Measurements from ENCODE around the gene CBLB.
A peak's percentile ranks its signal among the peaks of the same experiment; 100 is the strongest.
"Not testable (repeated sequence)": the region's sequence is repeated elsewhere in the genome, so short reads cannot be mapped to it uniquely, and the experiment has no call there.

Gene CBLB

DNA sequence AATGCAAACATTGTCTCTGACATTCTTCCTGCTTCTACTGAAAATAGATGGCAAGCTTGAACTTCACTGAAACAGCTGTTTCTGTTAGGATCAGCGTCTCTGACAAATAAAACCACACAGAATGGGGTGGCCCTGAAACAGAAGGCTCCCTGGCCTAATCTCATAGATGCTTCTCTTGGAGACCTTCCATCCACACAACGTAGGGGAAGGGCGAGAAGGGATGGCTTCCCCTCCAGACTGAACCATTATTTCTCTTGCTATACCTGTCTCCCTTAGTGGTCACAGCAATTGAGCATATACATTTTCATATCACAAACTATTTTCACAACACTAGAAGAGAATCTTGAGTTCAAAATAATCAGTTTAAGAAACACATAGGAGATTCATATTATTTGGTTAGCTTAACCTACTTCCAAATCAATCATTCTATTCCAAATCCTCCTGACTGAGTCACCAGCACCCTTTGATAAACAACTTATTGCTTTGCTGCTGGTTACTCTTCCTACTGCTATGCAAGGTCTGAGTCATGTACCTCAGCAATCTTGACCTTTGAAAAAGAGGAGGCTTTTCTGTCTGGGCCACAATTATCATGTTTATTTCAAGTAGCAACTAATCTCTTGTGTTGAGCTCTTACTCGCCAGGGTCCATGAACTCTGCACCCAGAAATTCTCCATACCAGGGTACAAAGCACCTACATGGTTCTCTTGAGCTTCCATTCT, 45.5 kb downstream of the CBLB start:
- TF ChIP-seq CTCF (IDR thresholded peaks at IDR 0.05; ENCODE audit: low read depth, low read length), result no peak
- H3K4me3 ChIP-seq (ENCODE audit: low read depth, low read length), result no peak overlapping the region

- TF ChIP-seq CTCF (IDR thresholded peaks at IDR 0.05; ENCODE audit: low read depth, low read length), result no peak
- H3K4me3 ChIP-seq (ENCODE audit: low read depth, low read length), result 0 out of 2 replicates have a peak overlapping the region, but pooled peaks have one; percentile 16
These were observed 46.4 kb downstream of the CBLB start for GRCh38 chr3:105822171-105823123.

- TF ChIP-seq CTCF (IDR thresholded peaks at IDR 0.05; ENCODE audit: low read depth, low read length), result no peak
- no peak overlapping the region for H3K4me3 ChIP-seq (ENCODE audit: low read depth, low read length)
These were observed 47.4 kb downstream of the CBLB start for GRCh38 chr3:105821433-105821832.

DNA sequence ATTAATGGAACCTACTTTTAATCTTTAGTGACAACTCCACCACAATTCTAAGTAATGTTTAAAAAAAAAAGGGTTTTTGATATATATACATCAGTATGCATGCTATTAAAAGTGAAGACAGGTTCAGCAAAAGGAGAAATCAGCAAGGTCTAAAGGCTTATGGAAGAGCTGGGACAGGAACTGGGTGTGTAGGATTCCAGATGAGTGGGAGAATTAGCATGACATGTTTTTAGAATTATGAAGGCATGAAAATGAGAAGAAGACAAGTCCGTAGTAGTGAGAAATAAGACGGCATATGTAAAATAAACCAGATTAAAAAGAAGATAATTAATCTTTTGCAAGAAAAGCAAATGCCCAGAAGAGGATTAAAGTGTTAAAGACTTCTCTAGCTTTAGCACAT, 52.0 kb downstream of the CBLB start:
- TF ChIP-seq CTCF (IDR thresholded peaks at IDR 0.05; ENCODE audit: low read depth, low read length), result no peak
- no peak overlapping the region for H3K4me3 ChIP-seq (ENCODE audit: low read depth, low read length)

DNA sequence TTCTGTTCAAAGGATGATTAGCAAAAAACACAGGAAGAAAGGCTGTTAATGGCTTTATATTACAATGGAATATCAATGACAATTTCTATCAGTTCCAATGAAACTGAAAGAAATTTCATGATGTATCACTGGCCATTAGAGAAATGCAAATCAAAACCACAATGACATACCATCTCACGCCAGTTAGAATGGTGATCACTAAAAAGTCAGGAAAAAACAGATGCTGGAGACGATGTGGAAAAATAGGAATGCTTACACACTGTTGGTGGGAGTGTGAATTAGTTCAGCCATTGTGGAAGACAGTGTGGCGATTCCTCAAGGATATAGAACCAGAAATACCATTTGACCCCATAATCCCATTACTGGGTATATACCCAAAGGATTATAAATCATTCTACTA, 53.5 kb downstream of the CBLB start:
- not testable (repeated sequence) for H3K4me3 ChIP-seq (ENCODE audit: low read depth, low read length)

GRCh38 chr3:105813710-105814109, 55.1 kb downstream of the CBLB start:
- TF ChIP-seq CTCF (IDR thresholded peaks at IDR 0.05; ENCODE audit: low read depth, low read length), result no peak
- H3K4me3 ChIP-seq (ENCODE audit: low read depth, low read length), result no peak overlapping the region

DNA sequence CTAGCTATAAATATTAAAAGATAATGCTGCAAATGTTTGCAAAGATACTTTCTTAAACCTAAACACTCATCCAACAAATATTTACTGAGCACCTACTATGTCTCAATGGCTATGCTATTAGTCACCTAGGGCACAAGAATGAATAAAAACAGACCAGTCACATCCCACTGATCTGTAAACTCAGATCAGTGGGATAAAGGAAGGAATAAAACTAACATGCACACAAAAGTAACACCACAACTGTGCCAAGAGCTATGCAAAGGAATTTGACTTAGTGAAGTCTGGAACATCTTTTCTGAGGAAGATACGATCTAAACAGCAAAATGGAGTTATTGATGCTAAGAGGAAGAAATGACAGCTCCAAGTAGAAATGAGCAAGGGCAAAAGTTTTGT, 56.6 kb downstream of the CBLB start:
- no peak for TF ChIP-seq CTCF (IDR thresholded peaks at IDR 0.05; ENCODE audit: low read depth, low read length)
- H3K4me3 ChIP-seq (ENCODE audit: low read depth, low read length), result no peak overlapping the region

Data from WI38 (cell line).